Stimulated activated CD4-positive, alpha-beta T cell treated with anti-CD3 and anti-CD28 coated beads, Interleukin-15, amount 100 ng/mL, for 1 hour (primary cell): ENCODE measurements around the gene ACADVL.
A peak's percentile ranks its signal among the peaks of the same experiment; 100 is the strongest.

Source experiments
- DNase-seq, 2 donors: peaks; one replicate each; pipeline ENCODE4 v3.0.0-alpha.2; 2020; ENCODE audit warnings: low read depth in 1 of 2, low spot score in 1 of 2

The ACADVL gene

GRCh38 chr17:7191069-7191468 lies 28.7 kb upstream of the ACADVL start:
- DNase-seq: no peak

GRCh38 chr17:7191571-7192270 lies 28.0 kb upstream of the ACADVL start:
- no peak for DNase-seq

DNA sequence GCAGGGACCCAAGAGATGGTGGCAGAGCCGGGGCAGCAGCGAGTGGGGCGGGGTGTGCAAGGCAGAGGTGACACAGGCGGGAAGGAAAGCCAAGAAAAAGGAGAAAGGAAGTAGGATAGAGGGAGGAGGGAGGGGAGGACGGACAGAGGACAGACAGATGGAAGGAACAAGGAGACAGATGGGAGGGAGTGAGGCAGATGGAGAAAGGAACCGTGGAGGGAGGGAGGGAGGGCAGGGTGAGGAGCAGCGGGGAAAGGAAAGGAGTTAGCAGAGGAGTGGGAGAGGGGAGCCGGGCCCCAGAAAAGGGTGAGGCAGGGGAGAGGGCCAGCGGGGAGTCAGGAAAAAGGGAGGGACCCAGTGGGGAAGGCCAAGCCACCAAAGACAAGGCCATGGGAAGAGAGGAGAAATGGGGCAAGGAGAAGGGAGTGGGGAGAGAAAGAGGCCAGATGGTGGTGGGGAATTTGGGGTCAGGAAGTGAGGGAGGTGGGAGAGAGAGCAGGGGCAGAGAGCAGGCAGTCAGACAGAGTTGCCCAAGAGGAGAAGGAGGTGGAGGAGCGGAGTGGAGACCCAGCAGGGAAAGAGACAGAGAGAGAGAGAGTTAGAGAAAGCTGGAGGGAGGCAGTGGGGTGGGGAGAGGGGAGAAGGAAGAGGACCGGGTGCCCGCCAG lies 27.3 kb upstream of the ACADVL start:
- DNase-seq: no peak

DNA sequence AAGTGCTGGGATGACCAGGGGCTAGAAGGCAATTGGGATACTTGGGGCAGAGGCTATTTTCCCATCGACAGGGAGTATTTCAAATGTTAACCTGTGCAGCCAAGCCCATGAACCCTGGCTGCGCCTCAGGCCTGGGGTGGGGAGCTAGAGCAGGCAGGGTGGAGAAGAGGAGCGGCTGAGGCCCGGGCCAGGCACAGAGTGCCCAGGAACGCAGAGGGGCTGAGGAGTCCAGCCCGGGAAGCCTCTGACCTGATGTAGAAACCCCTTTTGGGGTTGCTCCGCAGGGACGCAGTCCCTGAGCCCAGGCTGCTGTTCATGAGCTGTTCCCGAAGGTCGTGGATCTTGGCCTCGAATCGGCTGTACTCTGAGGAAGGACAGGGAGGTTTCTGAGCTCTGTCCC lies 23.8 kb upstream of the ACADVL start:
- no peak for DNase-seq

DNA sequence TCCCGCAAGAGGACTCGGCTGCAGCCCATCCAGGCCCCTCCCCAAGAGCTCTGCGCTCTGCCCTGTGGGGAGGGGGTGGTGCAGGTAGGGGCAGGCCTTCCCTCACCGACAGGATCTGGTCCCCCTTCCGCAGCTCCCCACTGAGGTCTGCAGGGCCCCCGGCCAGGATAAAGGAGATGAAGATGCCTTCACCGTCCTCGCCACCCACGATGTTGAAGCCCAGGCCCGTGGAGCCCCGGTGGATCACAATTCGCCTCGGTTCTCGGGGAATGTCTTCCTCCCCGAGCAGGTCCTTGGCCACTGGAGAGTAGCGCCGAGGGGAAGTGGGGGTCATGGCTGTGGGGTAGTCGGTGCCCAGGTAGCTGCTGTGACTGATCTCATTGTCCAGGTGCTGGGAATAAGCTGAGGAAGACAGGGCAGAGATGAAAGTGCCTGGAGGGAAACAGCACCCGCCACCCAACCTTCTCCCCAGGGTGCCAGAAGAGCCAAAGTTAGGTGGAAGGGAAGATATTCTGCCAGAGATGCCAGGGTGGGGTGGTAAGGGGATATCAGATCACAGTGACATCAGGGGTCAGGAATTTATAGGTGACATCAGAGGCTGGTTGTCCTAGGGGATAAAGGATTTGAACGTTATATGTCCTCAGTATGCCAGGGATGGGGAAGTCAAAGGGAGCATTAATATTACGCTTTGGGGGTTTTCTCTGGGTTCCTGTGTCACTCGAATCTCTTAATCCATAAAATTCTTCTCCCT lies 22.9 kb upstream of the ACADVL start:
- DNase-seq: no peak

DNA sequence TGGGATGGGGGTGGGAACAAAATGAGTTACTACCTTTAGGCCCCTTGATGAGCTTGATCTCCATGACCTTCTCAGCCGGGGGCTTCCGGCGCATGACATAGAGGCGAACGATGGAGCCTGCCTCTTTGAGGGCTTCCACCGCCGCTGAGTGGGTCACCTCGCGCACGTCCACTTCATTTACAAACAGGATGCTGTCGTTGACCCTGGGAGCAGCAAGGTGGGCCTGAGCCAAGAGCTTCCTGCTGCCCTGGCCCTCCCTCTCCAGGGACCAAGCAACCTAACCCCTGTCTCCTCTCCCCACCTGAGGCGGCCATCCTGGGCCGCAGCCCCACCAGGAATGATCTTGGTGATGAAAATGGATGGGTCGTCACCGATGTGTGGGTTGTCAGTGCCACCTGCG lies 16.3 kb upstream of the ACADVL start:
- no peak for DNase-seq

- no peak for DNase-seq
These were observed 15.4 kb upstream of the ACADVL start for GRCh38 chr17:7204336-7204735.

- DNase-seq: peak; percentile 81 to 85
These were observed 14.8 kb upstream of the ACADVL start for GRCh38 chr17:7204828-7205461.

GRCh38 chr17:7205561-7205960 lies 14.2 kb upstream of the ACADVL start:
- DNase-seq: no peak

- DNase-seq: no peak
These were observed 12.4 kb upstream of the ACADVL start for GRCh38 chr17:7207120-7208001.

DNA sequence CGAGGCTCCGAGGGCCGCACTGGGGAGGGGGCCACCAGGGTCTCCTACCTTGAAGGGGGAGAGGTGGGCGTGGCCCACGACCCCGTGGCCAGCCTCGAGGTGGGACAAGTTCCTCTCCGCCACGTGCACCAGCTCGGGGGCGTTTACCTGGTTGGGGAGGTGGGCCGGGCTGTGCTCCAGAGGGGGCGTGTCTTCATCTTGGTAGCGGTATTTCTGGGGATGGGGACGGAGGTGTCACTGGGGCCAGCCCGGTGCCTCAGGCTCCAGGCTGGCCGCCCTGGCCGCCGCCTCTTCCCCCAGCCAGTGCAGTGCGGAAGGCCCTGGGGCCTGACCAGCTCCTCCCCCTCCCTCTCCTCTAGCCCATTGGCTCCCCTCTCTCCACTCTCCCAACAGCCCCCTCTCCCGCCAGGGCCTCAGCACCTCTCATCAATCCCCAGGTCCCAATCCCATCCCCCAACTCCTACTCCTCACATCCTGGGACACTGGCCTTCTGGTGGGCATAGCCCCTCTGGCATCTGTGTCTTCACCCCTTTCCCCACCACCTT lies 11.6 kb upstream of the ACADVL start:
- no peak for DNase-seq

DNA sequence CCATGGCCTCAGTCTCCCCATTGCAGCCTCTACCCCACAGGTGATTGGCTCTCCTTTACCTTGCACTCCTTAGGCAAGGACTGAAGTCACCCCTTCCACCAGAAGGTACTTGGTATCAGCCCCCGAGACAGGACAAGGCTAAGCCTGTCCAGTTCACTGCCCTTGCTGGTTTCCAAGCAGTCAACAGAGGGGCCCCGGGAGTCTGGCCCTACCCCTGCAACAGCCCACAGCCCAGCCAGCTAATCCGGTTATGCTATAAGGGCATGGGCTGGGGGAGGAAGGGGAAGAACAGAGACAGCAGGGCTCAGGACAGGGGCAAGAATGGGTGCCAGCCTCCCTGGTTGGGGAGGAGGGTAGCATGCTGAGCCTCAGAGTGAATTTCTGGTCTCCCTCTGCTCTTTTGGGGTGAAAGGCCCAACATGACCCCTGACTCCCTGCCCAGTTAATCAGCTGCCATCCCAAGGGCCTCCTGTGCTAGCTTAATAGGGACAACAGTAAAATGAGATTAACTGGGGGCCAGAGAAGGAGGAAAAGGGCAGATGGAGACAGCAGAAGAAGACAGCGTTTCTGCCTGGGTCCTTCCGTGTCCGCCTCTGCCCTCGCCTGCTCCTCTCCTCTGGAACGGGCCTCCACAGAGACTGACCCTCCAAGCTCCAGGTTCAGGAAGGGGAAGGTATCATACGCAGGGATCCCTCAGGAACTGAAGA lies 10.8 kb upstream of the ACADVL start:
- no peak for DNase-seq

DNA sequence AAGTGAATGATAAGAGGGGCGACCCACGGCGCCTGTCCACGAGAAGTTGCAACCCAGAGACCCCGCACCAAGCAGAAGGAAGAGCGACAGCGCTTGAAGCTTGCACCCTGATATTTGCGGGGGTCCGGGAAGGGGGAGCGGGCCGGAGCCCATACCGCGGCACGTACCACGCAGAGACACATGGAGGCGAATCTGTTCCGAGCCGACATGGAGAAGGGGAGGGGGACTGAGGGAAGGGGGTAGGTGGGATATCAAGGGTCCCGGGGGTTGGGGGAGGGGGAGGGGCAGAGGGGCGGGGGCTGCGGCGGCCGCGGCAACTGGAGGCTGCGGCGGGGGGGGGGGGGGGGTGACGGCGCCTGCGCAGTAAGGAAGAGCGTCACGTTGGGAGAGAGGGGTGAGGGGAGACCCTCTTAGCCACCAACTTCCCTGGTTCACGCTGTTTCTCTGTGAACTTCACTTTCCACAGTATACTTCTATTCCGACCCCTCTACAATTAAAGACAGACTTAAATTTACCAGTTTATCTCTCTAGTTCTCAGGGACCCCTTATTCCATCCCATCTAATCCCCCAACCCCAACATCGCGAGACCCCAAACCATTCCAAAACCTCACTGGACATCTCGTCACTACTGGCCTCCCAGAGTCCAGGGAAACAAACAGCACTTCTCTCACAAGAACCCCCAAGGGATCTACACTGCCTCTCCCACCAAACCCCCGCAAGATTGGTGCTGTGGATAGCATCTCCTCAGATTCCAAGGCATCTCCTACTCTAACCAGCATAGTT lies 8.1 kb upstream of the ACADVL start:
- DNase-seq: no peak

DNA sequence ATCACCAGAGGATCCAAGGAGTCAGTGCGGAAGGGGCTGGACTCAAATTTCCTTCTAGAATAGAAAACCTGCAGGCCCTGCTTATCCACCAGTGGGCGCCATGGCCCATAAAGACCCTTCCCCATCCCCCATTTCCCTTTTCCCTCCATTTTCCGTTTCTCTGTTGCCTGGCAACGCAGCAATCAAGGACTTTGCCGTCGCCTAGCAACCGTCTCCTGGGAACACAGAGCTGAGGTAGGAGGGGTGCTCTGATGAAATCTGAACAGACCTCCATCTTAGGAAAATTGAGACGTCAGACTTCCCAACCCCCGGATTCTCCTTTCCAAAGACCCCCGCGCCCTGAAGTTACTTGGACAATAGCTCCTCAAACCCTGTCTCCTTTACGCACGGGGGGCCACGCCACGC lies 5.8 kb upstream of the ACADVL start:
- no peak for DNase-seq

GRCh38 chr17:7214300-7215135 lies 5.2 kb upstream of the ACADVL start:
- DNase-seq: peak; percentile 99

DNA sequence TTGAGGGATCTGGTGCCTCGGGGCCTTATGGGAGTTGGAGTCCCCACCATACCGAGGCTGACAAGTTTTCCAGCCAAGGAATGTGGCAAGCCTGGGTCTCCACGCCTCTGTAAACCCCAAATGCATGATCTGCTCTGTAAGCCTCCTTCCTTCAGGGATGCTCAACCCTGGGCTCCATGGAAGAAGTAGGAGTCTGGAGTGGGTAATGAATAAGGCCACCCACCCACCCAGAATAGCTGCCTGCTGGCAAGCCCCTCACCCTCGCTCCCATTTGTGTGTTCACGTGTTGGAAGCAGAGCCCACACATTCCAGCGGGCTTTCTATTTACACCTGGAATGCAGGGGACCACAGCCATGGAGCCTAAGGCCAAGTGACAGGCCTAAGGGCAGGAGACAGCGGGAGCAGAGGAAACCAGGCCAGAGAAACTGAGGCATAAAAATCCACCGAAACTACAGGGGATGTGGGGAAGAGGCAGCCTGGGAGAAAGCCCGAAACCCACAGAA lies 4.6 kb upstream of the ACADVL start:
- no peak for DNase-seq

- DNase-seq: no peak
These were observed 4.0 kb upstream of the ACADVL start for GRCh38 chr17:7215652-7216180.
